ENCODE results near the gene ZNF334.

Gene ZNF334

GRCh38 chr20:46553926-46554325 lies 40.6 kb upstream of the ZNF334 start:
- peaks cover 20% of the 10 kb centered on the region for H3K4me1 ChIP-seq (ENCODE audit: control insufficient read depth, insufficient read depth, low read length, unreplicated experiment)
- no peaks in the 10 kb centered on the region for H3K27me3 ChIP-seq (ENCODE audit: insufficient read depth, low read length)
- H3K79me2 ChIP-seq (ENCODE audit: control insufficient read depth, insufficient read depth, low read length, unreplicated experiment) = no peaks in the 10 kb centered on the region
- H3K36me3 ChIP-seq (ENCODE audit: insufficient read depth, low read length) = no peaks in the 10 kb centered on the region
- no peak overlapping the region for H3K4me3 ChIP-seq (ENCODE audit: low read depth, low read length)
- no peak overlapping the region for H3K27ac ChIP-seq (ENCODE audit: low read depth, low read length)
- H2AFZ ChIP-seq (ENCODE audit: low read length, unreplicated experiment) = no peak overlapping the region

- peaks cover 10% of the 10 kb centered on the region for H3K4me1 ChIP-seq (ENCODE audit: control insufficient read depth, insufficient read depth, low read length, unreplicated experiment)
- H3K4me3 ChIP-seq (ENCODE audit: low read depth, low read length) = no peak overlapping the region
- H2AFZ ChIP-seq (ENCODE audit: low read length, unreplicated experiment) = no peak overlapping the region
- H3K79me2 ChIP-seq (ENCODE audit: control insufficient read depth, insufficient read depth, low read length, unreplicated experiment) = no peaks in the 10 kb centered on the region
- H3K36me3 ChIP-seq (ENCODE audit: insufficient read depth, low read length) = no peaks in the 10 kb centered on the region
- no peak overlapping the region for H3K27ac ChIP-seq (ENCODE audit: low read depth, low read length)
- H3K27me3 ChIP-seq (ENCODE audit: insufficient read depth, low read length) = peaks cover 8% of the 10 kb centered on the region; the same call in 1 of the 2 replicates
Observed at GRCh38 chr20:46552460-46553420, 39.4 kb upstream of the ZNF334 start.

- Histone ChIP-seq H3K79me2 (ENCODE audit: control insufficient read depth, insufficient read depth, low read length, unreplicated experiment) (no peaks in the 10 kb centered on the region), H2AFZ (ENCODE audit: low read length, unreplicated experiment) (no peak overlapping the region), H3K27ac (ENCODE audit: low read depth, low read length) (no peak overlapping the region), H3K27me3 (ENCODE audit: insufficient read depth, low read length) (peaks cover 12% of the 10 kb centered on the region), H3K36me3 (ENCODE audit: insufficient read depth, low read length) (no peaks in the 10 kb centered on the region), H3K4me1 (ENCODE audit: control insufficient read depth, insufficient read depth, low read length, unreplicated experiment) (peaks cover under 1% of the 10 kb centered on the region), H3K4me3 (ENCODE audit: low read depth, low read length) (no peak overlapping the region)
Observed at GRCh38 chr20:46551522-46552381, 38.4 kb upstream of the ZNF334 start.

- H2AFZ ChIP-seq (ENCODE audit: low read length, unreplicated experiment) = no peak within 1 kb of the TSS
- peaks cover 12% of the 10 kb centered on the region for H3K27me3 ChIP-seq (ENCODE audit: insufficient read depth, low read length)
- H3K36me3 ChIP-seq (ENCODE audit: insufficient read depth, low read length) = no peaks in the 10 kb centered on the region
- H3K4me3 ChIP-seq (ENCODE audit: low read depth, low read length) = no peak within 1 kb of the TSS
- no peaks in the 10 kb centered on the region for H3K4me1 ChIP-seq (ENCODE audit: control insufficient read depth, insufficient read depth, low read length, unreplicated experiment)
- H3K79me2 ChIP-seq (ENCODE audit: control insufficient read depth, insufficient read depth, low read length, unreplicated experiment) = no peaks in the 10 kb centered on the region
- no peak within 1 kb of the TSS for H3K27ac ChIP-seq (ENCODE audit: low read depth, low read length)
Observed at GRCh38 chr20:46550461-46550860, 37.1 kb upstream of the ZNF334 start, which contains the start of gene OCSTAMP. OCSTAMP (minus strand) TSS chr20:46550654; CDS start chr20:46550560, 94 bp downstream.

- Histone ChIP-seq H3K4me3 (ENCODE audit: low read depth, low read length) (no peak overlapping the region), H3K27ac (ENCODE audit: low read depth, low read length) (no peak overlapping the region)
Observed at GRCh38 chr20:46549188-46549972, 36.0 kb upstream of the ZNF334 start.

GRCh38 chr20:46548688-46549087 lies 35.3 kb upstream of the ZNF334 start:
- H3K27me3 ChIP-seq (ENCODE audit: insufficient read depth, low read length) = peaks cover 12% of the 10 kb centered on the region
- no peaks in the 10 kb centered on the region for H3K79me2 ChIP-seq (ENCODE audit: control insufficient read depth, insufficient read depth, low read length, unreplicated experiment)
- no peaks in the 10 kb centered on the region for H3K36me3 ChIP-seq (ENCODE audit: insufficient read depth, low read length)
- no peak overlapping the region for H2AFZ ChIP-seq (ENCODE audit: low read length, unreplicated experiment)
- H3K27ac ChIP-seq (ENCODE audit: low read depth, low read length) = no peak overlapping the region
- H3K4me1 ChIP-seq (ENCODE audit: control insufficient read depth, insufficient read depth, low read length, unreplicated experiment) = peaks cover 4% of the 10 kb centered on the region
- no peak overlapping the region for H3K4me3 ChIP-seq (ENCODE audit: low read depth, low read length)

More at GRCh38 chr20:46549188-46549972, 36.0 kb upstream of the ZNF334 start:
- Histone ChIP-seq H3K79me2 (ENCODE audit: control insufficient read depth, insufficient read depth, low read length, unreplicated experiment) (no peaks in the 10 kb centered on the region), H3K4me1 (ENCODE audit: control insufficient read depth, insufficient read depth, low read length, unreplicated experiment) (peaks cover 4% of the 10 kb centered on the region), H3K27me3 (ENCODE audit: insufficient read depth, low read length) (peaks cover 12% of the 10 kb centered on the region), H3K36me3 (ENCODE audit: insufficient read depth, low read length) (no peaks in the 10 kb centered on the region), H2AFZ (ENCODE audit: low read length, unreplicated experiment) (no peak overlapping the region)

GRCh38 chr20:46547995-46548394 lies 34.6 kb upstream of the ZNF334 start:
- H3K4me3 ChIP-seq (ENCODE audit: low read depth, low read length) = no peak overlapping the region
- H3K27ac ChIP-seq (ENCODE audit: low read depth, low read length) = no peak overlapping the region
- H3K36me3 ChIP-seq (ENCODE audit: insufficient read depth, low read length) = no peaks in the 10 kb centered on the region
- no peak overlapping the region for H2AFZ ChIP-seq (ENCODE audit: low read length, unreplicated experiment)
- no peaks in the 10 kb centered on the region for H3K79me2 ChIP-seq (ENCODE audit: control insufficient read depth, insufficient read depth, low read length, unreplicated experiment)
- peaks cover 4% of the 10 kb centered on the region for H3K4me1 ChIP-seq (ENCODE audit: control insufficient read depth, insufficient read depth, low read length, unreplicated experiment)
- peaks cover 14% of the 10 kb centered on the region for H3K27me3 ChIP-seq (ENCODE audit: insufficient read depth, low read length)

GRCh38 chr20:46546936-46547335 lies 33.6 kb upstream of the ZNF334 start:
- peaks cover 22% of the 10 kb centered on the region for H3K27me3 ChIP-seq (ENCODE audit: insufficient read depth, low read length)
- H3K27ac ChIP-seq (ENCODE audit: low read depth, low read length) = no peak overlapping the region
- no peak overlapping the region for H2AFZ ChIP-seq (ENCODE audit: low read length, unreplicated experiment)
- H3K79me2 ChIP-seq (ENCODE audit: control insufficient read depth, insufficient read depth, low read length, unreplicated experiment) = no peaks in the 10 kb centered on the region
- peaks cover 4% of the 10 kb centered on the region for H3K4me1 ChIP-seq (ENCODE audit: control insufficient read depth, insufficient read depth, low read length, unreplicated experiment)
- H3K36me3 ChIP-seq (ENCODE audit: insufficient read depth, low read length) = no peaks in the 10 kb centered on the region
- no peak overlapping the region for H3K4me3 ChIP-seq (ENCODE audit: low read depth, low read length)

- no peak overlapping the region for H2AFZ ChIP-seq (ENCODE audit: low read length, unreplicated experiment)
Observed at GRCh38 chr20:46546298-46546697, 32.9 kb upstream of the ZNF334 start.

GRCh38 chr20:46545827-46546138 lies 32.4 kb upstream of the ZNF334 start:
- H3K27me3 ChIP-seq (ENCODE audit: insufficient read depth, low read length) = peaks cover 34% of the 10 kb centered on the region

More at GRCh38 chr20:46546298-46546697, 32.9 kb upstream of the ZNF334 start:
- peaks cover 4% of the 10 kb centered on the region for H3K4me1 ChIP-seq (ENCODE audit: control insufficient read depth, insufficient read depth, low read length, unreplicated experiment)
- no peaks in the 10 kb centered on the region for H3K36me3 ChIP-seq (ENCODE audit: insufficient read depth, low read length)
- H3K4me3 ChIP-seq (ENCODE audit: low read depth, low read length) = no peak overlapping the region
- H3K27me3 ChIP-seq (ENCODE audit: insufficient read depth, low read length) = peaks cover 29% of the 10 kb centered on the region
- H3K79me2 ChIP-seq (ENCODE audit: control insufficient read depth, insufficient read depth, low read length, unreplicated experiment) = no peaks in the 10 kb centered on the region
- H3K27ac ChIP-seq (ENCODE audit: low read depth, low read length) = no peak overlapping the region

More at GRCh38 chr20:46545827-46546138, 32.4 kb upstream of the ZNF334 start:
- Histone ChIP-seq H3K79me2 (ENCODE audit: control insufficient read depth, insufficient read depth, low read length, unreplicated experiment) (no peaks in the 10 kb centered on the region), H3K36me3 (ENCODE audit: insufficient read depth, low read length) (no peaks in the 10 kb centered on the region), H3K4me1 (ENCODE audit: control insufficient read depth, insufficient read depth, low read length, unreplicated experiment) (peaks cover 4% of the 10 kb centered on the region), H2AFZ (ENCODE audit: low read length, unreplicated experiment) (no peak overlapping the region), H3K4me3 (ENCODE audit: low read depth, low read length) (no peak overlapping the region), H3K27ac (ENCODE audit: low read depth, low read length) (no peak overlapping the region)

All from ACC112 (cell line).